GM19324 (cell line): ENCODE results near the gene GSG1L.

Source experiments
- ATAC-seq: cut with Tn5 transposase; IDR thresholded peaks from one replicate; pipeline ENCODE4 v1.9.1; 2021; ENCODE audit warnings: mild to moderate bottlenecking, moderate library complexity; ENCODE audit not compliant: unreplicated experiment, low FRiP score

The GSG1L gene

GRCh38 chr16:27767971-27768591 lies 295.4 kb downstream of the GSG1L start:
- no peak for ATAC-seq

- ATAC-seq: no peak
Observed at GRCh38 chr16:27767081-27767480, 296.4 kb downstream of the GSG1L start.

- ATAC-seq: no peak
Observed at GRCh38 chr16:27766236-27766925, 297.1 kb downstream of the GSG1L start.

- ATAC-seq: no peak
Observed at GRCh38 chr16:27764869-27765675, 298.4 kb downstream of the GSG1L start.

GRCh38 chr16:27764427-27764826 lies 299.1 kb downstream of the GSG1L start:
- no peak for ATAC-seq

GRCh38 chr16:27762441-27762840 lies 301.1 kb downstream of the GSG1L start:
- ATAC-seq: no peak

GRCh38 chr16:27761816-27762215 lies 301.7 kb downstream of the GSG1L start:
- ATAC-seq: no peak

- ATAC-seq: no peak
Observed at GRCh38 chr16:27760789-27761176, 302.7 kb downstream of the GSG1L start.

GRCh38 chr16:27759967-27760788 lies 303.3 kb downstream of the GSG1L start:
- no peak for ATAC-seq

GRCh38 chr16:27759301-27759871 lies 304.1 kb downstream of the GSG1L start:
- no peak for ATAC-seq

GRCh38 chr16:27758544-27758943 lies 305.0 kb downstream of the GSG1L start:
- no peak for ATAC-seq

- no peak for ATAC-seq
Observed at GRCh38 chr16:27756206-27756970, 307.1 kb downstream of the GSG1L start.

GRCh38 chr16:27754788-27755690 lies 308.5 kb downstream of the GSG1L start:
- no peak for ATAC-seq

- ATAC-seq: no peak
Observed at GRCh38 chr16:27753563-27753962, 310.0 kb downstream of the GSG1L start.

GRCh38 chr16:27752241-27752640 lies 311.3 kb downstream of the GSG1L start:
- no peak for ATAC-seq

- ATAC-seq: no peak
Observed at GRCh38 chr16:27751676-27752075, 311.8 kb downstream of the GSG1L start.

GRCh38 chr16:27751233-27751632 lies 312.3 kb downstream of the GSG1L start:
- ATAC-seq: no peak

GRCh38 chr16:27749946-27750345 lies 313.6 kb downstream of the GSG1L start:
- ATAC-seq: no peak

GRCh38 chr16:27749547-27749875 lies 314.0 kb downstream of the GSG1L start:
- ATAC-seq: no peak
